Gastroesophageal sphincter (tissue), 3 donors: ENCODE measurements around the gene RBM39.

Experiments
- EP300 ChIP-seq: sonication (generic); formaldehyde crosslinking; IDR thresholded peaks from one replicate; pipeline ENCODE4 v1.6.1; 2017; ENCODE audit warnings: antibody characterized with exemption, mild to moderate bottlenecking
- POLR2A ChIP-seq, 2 donors: fragments of 450-650 bp; IDR thresholded peaks; one replicate each; pipeline ENCODE4 v1.6.1; 2017; ENCODE audit warnings: antibody characterized with exemption in 2 of 2, mild to moderate bottlenecking in 2 of 2, moderate library complexity in 1 of 2
- POLR2AphosphoS5 ChIP-seq: sonication (generic); formaldehyde crosslinking; IDR thresholded peaks from one replicate; pipeline ENCODE4 v1.6.1; 2017; ENCODE audit warnings: antibody characterized with exemption
- TF ChIP-seq, protein P1 (sequence below), 4 experiments: fragments of 200-600 bp in 2 of 4; fragments of 450-650 bp in 2 of 4; sonication (generic) in 1 of 4; IDR thresholded peaks; one replicate each; pipeline ENCODE4 v1.5.1; 2017 to 2019; ENCODE audit warnings: antibody characterized with exemption in 4 of 4, mild to moderate bottlenecking in 2 of 4, moderate library complexity in 2 of 4

DNA sequence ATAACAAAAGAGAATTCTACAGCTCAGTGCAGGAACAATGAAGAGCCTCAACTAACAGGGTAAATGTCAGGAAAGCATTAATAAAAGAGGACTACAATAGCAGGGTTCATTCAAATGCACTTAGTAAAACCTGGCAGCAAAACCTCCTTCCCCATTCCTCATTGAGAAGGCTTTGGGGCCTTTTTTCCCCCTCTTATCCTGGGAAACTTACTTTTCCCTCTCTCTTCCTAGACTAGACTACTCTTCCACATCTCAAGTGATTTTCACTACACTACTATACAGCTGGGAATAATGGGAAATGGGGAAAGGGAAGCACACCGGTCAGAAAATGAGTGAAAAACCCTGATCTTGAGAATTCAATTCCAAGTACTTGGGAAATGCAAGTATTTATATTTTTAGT is 32.8 kb downstream of the RBM39 start:
- TF ChIP-seq, protein P1, sequence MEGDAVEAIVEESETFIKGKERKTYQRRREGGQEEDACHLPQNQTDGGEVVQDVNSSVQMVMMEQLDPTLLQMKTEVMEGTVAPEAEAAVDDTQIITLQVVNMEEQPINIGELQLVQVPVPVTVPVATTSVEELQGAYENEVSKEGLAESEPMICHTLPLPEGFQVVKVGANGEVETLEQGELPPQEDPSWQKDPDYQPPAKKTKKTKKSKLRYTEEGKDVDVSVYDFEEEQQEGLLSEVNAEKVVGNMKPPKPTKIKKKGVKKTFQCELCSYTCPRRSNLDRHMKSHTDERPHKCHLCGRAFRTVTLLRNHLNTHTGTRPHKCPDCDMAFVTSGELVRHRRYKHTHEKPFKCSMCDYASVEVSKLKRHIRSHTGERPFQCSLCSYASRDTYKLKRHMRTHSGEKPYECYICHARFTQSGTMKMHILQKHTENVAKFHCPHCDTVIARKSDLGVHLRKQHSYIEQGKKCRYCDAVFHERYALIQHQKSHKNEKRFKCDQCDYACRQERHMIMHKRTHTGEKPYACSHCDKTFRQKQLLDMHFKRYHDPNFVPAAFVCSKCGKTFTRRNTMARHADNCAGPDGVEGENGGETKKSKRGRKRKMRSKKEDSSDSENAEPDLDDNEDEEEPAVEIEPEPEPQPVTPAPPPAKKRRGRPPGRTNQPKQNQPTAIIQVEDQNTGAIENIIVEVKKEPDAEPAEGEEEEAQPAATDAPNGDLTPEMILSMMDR (IDR thresholded peaks at IDR 0.05), result no peak
- no peak for TF ChIP-seq POLR2AphosphoS5
- TF ChIP-seq EP300, result no peak
- no peak for TF ChIP-seq POLR2A (IDR thresholded peaks at IDR 0.05)
